GM19328 (cell line): ENCODE data around the gene GINS1.

ENCODE experiments used
- ATAC-seq: cut with Tn5 transposase; IDR thresholded peaks from one replicate; pipeline ENCODE4 v1.9.1; 2021; ENCODE audit warnings: mild to moderate bottlenecking, moderate library complexity; ENCODE audit not compliant: unreplicated experiment

Gene GINS1

GRCh38 chr20:25453035-25453810 is 45.8 kb downstream of the GINS1 start:
- no peak for ATAC-seq

GRCh38 chr20:25454153-25454900 is 46.9 kb downstream of the GINS1 start:
- no peak for ATAC-seq

- ATAC-seq = no peak
Measured at GRCh38 chr20:25457886-25458680, 50.6 kb downstream of the GINS1 start.

DNA sequence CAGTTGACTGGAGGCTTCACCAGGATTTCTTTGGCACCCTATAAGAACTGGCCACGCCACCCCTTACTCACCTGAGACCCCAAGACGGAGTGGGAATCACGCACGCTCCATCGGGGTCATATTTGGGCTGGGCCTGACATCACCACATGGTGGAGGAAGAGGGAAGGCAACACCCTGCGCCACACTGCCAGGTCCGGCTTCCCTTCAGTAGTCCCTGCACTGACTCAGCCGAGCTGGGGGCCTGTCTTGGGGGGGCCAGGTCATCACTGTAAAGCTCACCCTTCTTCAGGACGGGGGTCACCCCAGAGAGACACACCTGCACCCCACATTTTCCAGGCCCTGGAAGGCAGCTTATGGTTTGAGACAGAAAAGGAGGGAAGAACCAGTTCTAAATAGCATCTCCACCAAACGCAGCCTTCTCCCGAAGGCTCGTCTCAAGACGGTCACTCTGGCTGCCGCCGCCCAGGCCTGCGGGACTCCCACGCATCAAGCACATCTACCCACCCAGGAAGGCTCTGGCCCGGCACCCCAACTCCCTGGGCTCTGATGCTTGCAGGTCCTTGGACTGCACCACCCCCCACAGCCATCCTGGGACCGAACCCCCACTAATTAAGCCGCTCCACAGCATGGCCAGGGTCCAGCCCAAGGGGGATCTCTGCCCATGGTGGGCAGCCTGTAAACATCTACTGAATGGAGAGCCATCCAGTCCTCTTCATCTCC is 51.8 kb downstream of the GINS1 start:
- no peak for ATAC-seq

DNA sequence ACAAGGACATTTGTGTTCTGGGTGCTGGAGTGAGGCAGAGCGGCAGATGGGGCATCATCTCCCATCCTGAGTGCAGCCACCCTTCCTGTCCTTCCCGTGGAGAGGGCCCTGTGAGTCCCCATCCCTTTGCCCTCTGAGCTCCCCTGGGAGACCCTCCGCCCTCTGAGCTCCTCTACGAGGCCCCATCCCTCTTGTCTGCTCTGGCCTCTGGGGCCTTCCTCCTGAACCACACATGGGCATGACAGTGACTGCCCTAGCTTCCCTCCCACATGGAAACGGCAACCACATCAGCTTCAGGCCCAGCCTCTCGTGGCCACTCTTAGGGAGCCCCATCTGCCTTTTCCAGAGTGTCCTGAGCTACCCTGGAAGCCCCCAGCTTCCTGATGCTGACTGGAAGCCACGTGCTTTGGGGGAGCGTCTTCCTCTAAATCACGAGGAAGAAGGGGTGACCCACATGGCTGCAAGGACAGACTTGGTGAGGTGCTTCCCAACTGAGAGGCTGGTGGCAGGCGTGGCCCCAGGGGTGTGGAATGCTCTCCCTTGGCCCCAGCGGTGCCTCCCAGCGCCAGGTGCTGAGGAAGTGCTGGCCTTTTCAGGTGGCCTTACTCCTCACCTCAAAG is 52.6 kb downstream of the GINS1 start:
- ATAC-seq = no peak

GRCh38 chr20:25460566-25461280 is 53.2 kb downstream of the GINS1 start:
- no peak for ATAC-seq

GRCh38 chr20:25461281-25461650 is 53.8 kb downstream of the GINS1 start:
- ATAC-seq = no peak

DNA sequence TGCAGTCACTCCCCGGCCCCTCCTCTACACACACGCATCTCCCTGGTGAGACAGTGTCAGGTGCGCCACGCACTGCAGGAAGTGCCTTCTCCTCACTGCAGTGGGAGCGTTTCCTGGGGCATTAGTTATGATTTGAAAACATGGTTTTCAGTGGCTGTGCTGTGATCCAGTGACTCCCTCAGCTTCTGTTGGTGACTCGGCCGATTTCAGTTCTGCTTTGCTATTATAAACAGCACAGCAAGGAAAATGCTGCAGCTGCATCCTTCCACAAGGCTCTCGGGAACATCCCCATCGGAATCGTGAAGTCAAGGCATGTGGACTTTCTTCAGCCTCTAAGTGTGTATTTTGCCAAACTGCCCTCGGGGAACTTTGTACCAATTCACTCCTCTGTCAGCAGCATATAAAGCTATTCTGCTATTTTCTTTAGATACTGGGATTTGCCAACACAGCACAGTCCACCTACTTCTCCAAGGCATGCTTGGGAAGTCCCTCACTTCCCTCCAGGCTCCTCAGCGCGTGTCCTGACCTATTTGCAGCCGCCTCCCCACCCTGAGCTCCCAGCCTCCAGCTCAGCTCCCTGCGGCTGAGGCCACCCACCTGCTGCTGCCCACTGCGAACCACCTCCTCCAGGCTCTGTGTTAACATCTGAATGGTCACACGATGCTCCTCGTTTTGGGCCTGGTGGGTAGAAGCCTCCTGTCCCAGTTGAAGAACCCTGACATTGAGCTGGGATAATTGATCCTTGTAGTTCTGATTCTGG is 54.5 kb downstream of the GINS1 start:
- ATAC-seq = no peak

DNA sequence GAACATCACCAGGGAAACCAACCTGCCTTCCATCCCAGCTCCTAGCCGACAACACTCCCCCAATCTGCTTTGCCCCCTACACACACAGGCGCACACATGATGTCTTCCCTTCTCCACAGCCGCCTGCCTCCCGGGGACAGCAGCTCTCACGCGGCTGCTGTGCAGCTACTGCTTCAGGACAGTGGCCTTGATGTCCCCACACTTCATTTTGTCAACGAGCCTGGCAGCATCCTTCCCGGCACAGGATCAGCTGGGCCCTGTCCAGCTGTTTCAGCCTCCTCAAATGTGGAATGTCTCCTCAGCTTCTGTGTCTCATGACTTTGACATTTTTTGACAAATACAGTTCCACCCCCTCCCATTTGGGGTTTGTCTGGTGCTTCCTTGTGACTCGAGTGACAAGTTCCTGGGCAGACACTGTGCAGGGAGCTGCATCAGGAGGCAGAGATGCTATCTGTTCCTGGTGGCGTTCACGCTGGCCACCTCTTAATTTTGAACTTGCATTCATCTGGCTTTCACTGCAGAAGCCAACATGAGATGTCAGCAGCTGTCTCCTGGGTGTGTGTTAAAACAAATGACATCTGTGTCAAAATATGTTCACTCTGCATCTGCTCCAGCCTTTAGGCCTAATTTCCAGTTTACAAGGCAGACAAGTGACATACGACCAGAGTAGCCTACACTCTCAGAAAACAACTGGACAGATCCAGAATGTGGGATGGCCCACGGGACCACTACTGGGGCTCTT is 57.2 kb downstream of the GINS1 start:
- ATAC-seq = no peak

DNA sequence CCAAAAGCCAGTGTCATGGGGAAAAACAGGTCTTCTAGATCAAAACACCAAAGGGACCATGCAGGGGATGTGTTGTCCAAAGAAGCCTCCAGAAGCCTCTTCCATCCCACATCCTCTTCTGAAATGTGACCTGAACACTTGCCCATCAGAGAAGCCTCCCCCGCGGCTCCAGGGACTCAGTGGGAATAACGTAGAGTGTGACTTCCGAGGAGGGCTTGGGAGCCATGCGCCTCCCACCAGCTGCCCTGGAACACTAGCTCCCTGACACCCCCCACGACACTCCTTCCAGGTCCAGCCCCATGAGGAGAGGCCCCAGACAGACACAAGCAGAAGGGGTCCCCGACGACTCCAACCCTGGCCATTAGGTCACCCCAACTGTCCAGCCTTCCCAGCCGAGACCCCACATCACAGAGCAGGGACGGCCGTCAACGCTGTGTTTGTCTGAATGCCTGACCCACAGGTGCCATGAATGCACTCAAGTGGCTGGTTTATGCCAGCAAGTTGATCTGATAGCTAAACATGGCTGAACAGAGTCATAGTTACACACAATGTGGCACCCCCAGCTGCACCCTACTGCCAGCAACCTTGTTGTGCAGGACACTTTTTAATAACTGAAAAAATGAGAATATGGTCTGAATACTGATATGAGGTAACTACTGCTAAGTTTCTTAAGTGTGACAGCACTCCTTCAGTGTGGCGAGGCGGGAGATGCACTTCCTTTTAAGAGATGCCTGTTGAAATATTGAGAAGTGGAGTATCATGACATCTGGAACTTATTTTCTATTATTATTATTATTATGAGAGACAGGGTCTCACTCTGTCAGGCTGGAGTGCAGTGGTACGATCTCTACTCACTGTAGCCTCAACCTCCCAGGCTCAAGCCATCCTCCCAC is 58.0 kb downstream of the GINS1 start:
- no peak for ATAC-seq

- no peak for ATAC-seq
Measured at GRCh38 chr20:25466846-25467245, 59.4 kb downstream of the GINS1 start.

GRCh38 chr20:25467441-25467840 is 60.0 kb downstream of the GINS1 start:
- ATAC-seq = no peak

GRCh38 chr20:25468126-25469075 is 60.9 kb downstream of the GINS1 start:
- no peak for ATAC-seq

GRCh38 chr20:25469558-25469957 is 62.1 kb downstream of the GINS1 start:
- no peak for ATAC-seq

DNA sequence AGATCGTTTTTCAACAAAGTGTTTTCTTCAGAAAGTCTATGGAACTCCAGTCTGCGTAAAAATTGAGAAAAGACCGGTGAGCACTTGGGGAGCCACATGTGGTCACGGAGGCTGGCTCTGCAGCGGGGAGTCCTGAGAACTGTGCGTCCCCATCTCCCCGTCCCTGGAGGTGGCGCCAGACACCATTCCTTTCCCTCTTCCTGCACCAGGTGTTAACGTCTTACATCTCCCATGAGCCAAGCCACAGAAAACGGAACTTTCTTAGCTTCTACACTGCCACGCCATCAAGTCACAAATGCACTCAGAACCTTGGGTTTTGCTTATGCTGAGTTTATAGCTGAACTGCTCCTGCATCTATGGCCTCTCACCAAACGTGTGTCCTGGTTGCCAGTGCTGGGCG is 62.6 kb downstream of the GINS1 start:
- peak; percentile 73 for ATAC-seq

GRCh38 chr20:25471020-25471419 is 63.5 kb downstream of the GINS1 start:
- no peak for ATAC-seq
